ENCODE results near the gene UQCRQ. TPM values are rescaled to one million over a fixed set of nuclear protein-coding genes. Genes with fewer than 3 reads are reported as not detected.
"Not testable (repeated sequence)": the region's sequence is repeated elsewhere in the genome, so short reads cannot be mapped to it uniquely, and the experiment has no call there.

The UQCRQ gene
- total and polyA plus RNA-seq, 9 of the 15 experiments (the other 6 are each of a cell fraction or from before 2014, with no cell fraction given) = 235 to 2,421 (median 883) TPM

GRCh38 chr5:132854301-132854700, 12.1 kb upstream of the UQCRQ start:
- H3K4me3 ChIP-seq = no peak overlapping the region
- CTCF ChIA-PET (ENCODE audit: low intra/inter-chr PET ratio) = no interaction called here
- no peak overlapping the region for H3K4me2 ChIP-seq (ENCODE audit: insufficient read depth, low read length)
- no peaks in the 10 kb centered on the region for H3K27me3 ChIP-seq (ENCODE audit: control insufficient read depth in 2 of 2, insufficient read depth in 2 of 2, low read length in 2 of 2)
- no peaks in the 10 kb centered on the region for H3K9me1 ChIP-seq (ENCODE audit: control insufficient read depth, insufficient read depth, low read length)
- no peak overlapping the region for H3K9ac ChIP-seq (ENCODE audit: insufficient read depth in 1 of 2, low read depth in 2 of 2, low read length in 2 of 2)
- no TSS peak for BruUV-seq (replicated peaks)
- DNase-seq (ENCODE audit: extremely low read depth in 1 of 4, low spot score in 3 of 4) (no peak), ATAC-seq (no peak), FAIRE-seq (peak; percentile 58)
- intact Hi-C loops (cut with micrococcal nuclease) = no loop called here
- no peaks in the 10 kb centered on the region for H3K36me3 ChIP-seq (ENCODE audit: control insufficient read depth, insufficient read depth, low read length)
- no peaks in the 10 kb centered on the region for H3K79me2 ChIP-seq (ENCODE audit: control insufficient read depth, insufficient read depth, low read length)
- H4K20me1 ChIP-seq (replicated peaks; ENCODE audit: control insufficient read depth, insufficient read depth, low read length) = no peaks in the 10 kb centered on the region
- TF ChIP-seq ELF4 (CRISPR knock-in tag; IDR thresholded peaks at IDR 0.05) (no peak), ZNF76 (CRISPR knock-in tag; IDR thresholded peaks at IDR 0.05; ENCODE audit: borderline replicate concordance) (no peak), KDM1A (IDR thresholded peaks at IDR 0.05) (0 out of 4 replicates have a peak, but pooled peaks of 1 of the 2 experiments have one; percentile 14)
- no peak overlapping the region for H3K27ac ChIP-seq (ENCODE audit: extremely low read depth, low read depth, low read length)
- POLR2A ChIA-PET = interaction anchor here (0.6 to 3.0 kb wide), 8 partner anchors 10 to 359 kb away, joined by 3 to 17 read pairs (median 4); partner anchors contain the start of genes GDF9 and UQCRQ
- no peak overlapping the region for H2AFZ ChIP-seq (ENCODE audit: low read depth, low read length)
- WGBS (ENCODE audit: insufficient coverage, low coverage, missing lambda C conversion rate) = 5% methylated on average over 3 of the region's 3 CpGs
- H3K4me1 ChIP-seq (replicated peaks in 1 of 2; ENCODE audit: control insufficient read depth in 2 of 2, insufficient read depth in 2 of 2, low read length in 2 of 2) = peaks cover 2 to 10% of the 10 kb centered on the region in 2 experiments; a peak in 3 of 5 replicates
- in situ Hi-C loops (cut with MboI) = no loop called here
- H3K9me3 ChIP-seq (replicated peaks; ENCODE audit: control insufficient read depth, insufficient read depth, low read depth, low read length) = no peaks in the 10 kb centered on the region

GRCh38 chr5:132854992-132855391, 11.4 kb upstream of the UQCRQ start:
- not testable (repeated sequence) for ATAC-seq

More at GRCh38 chr5:132854992-132855391, 11.4 kb upstream of the UQCRQ start:
- WGBS (ENCODE audit: insufficient coverage, low coverage, missing lambda C conversion rate) = 73% methylated on average over 5 of the region's 5 CpGs
- H3K4me1 ChIP-seq (replicated peaks in 1 of 2; ENCODE audit: control insufficient read depth in 2 of 2, insufficient read depth in 2 of 2, low read length in 2 of 2); H2AFZ ChIP-seq (ENCODE audit: low read depth, low read length); H3K27me3 ChIP-seq (ENCODE audit: control insufficient read depth in 2 of 2, insufficient read depth in 2 of 2, low read length in 2 of 2); intact Hi-C loops (cut with micrococcal nuclease); H4K20me1 ChIP-seq (replicated peaks; ENCODE audit: control insufficient read depth, insufficient read depth, low read length); H3K27ac ChIP-seq (ENCODE audit: extremely low read depth, low read depth, low read length); CTCF ChIA-PET (ENCODE audit: low intra/inter-chr PET ratio); in situ Hi-C loops (cut with MboI); H3K79me2 ChIP-seq (ENCODE audit: control insufficient read depth, insufficient read depth, low read length); BruUV-seq (replicated peaks); H3K9ac ChIP-seq (ENCODE audit: insufficient read depth in 1 of 2, low read depth in 2 of 2, low read length in 2 of 2); H3K9me3 ChIP-seq (replicated peaks; ENCODE audit: control insufficient read depth, insufficient read depth, low read depth, low read length); H3K36me3 ChIP-seq (ENCODE audit: control insufficient read depth, insufficient read depth, low read length); H3K4me2 ChIP-seq (ENCODE audit: insufficient read depth, low read length); FAIRE-seq; DNase-seq (ENCODE audit: extremely low read depth in 1 of 4, low spot score in 3 of 4); H3K4me3 ChIP-seq; H3K9me1 ChIP-seq (ENCODE audit: control insufficient read depth, insufficient read depth, low read length): not testable (repeated sequence)
- POLR2A ChIA-PET = interaction anchor here (0.5 to 3.0 kb wide), 8 partner anchors 11 to 1106 kb away, joined by 3 to 17 read pairs (median 4); partner anchors contain the start of genes GDF9 and UQCRQ
